H1 (cell line): Measurements from ENCODE around the gene ADARB2. TPM values are rescaled to one million over a fixed set of nuclear protein-coding genes. Genes with fewer than 3 reads are reported as not detected.

Source experiments
- CTCF ChIA-PET: fragments of 300-600 bp; sonication (Branson Sonifier 250); formaldehyde crosslinking; loops from one replicate; lab custom pipeline; 2021; ENCODE audit not compliant: partially characterized antibody; lab: Charles Lee
- POLR2A ChIA-PET: fragments of 300-600 bp; sonication (Branson Sonifier 250); formaldehyde crosslinking; loops from one replicate; lab custom pipeline; 2021; ENCODE audit warnings: inconsistent platforms; ENCODE audit not compliant: partially characterized antibody; lab: Charles Lee
- DNase-seq, 2 experiments: peaks; one replicate each; pipeline versions ENCODE4 v3.0.0 to v3.0.0-alpha.2; 2010 to 2022; ENCODE audit warnings: low spot score in 2 of 2, low read depth in 1 of 2, mixed read lengths in 1 of 2
- FAIRE-seq: peaks from 2 replicates; lab custom pipeline; 2011; peaks lifted over from hg19 to GRCh38; lab: Jason Lieb, UNC
- H2AFZ ChIP-seq: 2 replicates; pipeline ENCODE4 v1.8.1; 2012; ENCODE audit warnings: low read length, inconsistent platforms
- H2AK5ac ChIP-seq: 2 replicates; pipeline ENCODE4 v1.6.1; 2013; ENCODE audit warnings: low read depth, low read length
- H2BK120ac ChIP-seq: replicated peaks from 2 replicates; pipeline ENCODE3; 2013; ENCODE audit warnings: low read depth, low read length, inconsistent platforms
- H2BK12ac ChIP-seq: 2 replicates; pipeline ENCODE4 v1.6.1; 2013; ENCODE audit warnings: low read depth, low read length
- H2BK15ac ChIP-seq: 2 replicates; pipeline ENCODE4 v1.6.1; 2013; ENCODE audit warnings: low read length
- H2BK20ac ChIP-seq: 2 replicates; pipeline ENCODE4 v1.6.1; 2013; ENCODE audit warnings: low read length
- H2BK5ac ChIP-seq: 2 replicates; pipeline ENCODE4 v1.6.1; 2013; ENCODE audit warnings: low read depth, low read length
- H3K14ac ChIP-seq: 2 replicates; pipeline ENCODE4 v1.6.1; 2013; ENCODE audit warnings: inconsistent platforms; ENCODE audit not compliant: insufficient read length
- H3K18ac ChIP-seq: 2 replicates; pipeline ENCODE4 v1.6.1; 2013; ENCODE audit warnings: low read length; ENCODE audit errors: extremely low read depth
- H3K23ac ChIP-seq: 2 replicates; pipeline ENCODE4 v1.6.1; 2013; ENCODE audit warnings: inconsistent platforms; ENCODE audit not compliant: insufficient read length
- H3K23me2 ChIP-seq: 2 replicates; pipeline ENCODE4 v1.6.1; 2013; ENCODE audit warnings: low read depth, low read length
- H3K27ac ChIP-seq: 2 replicates; pipeline ENCODE4 v1.6.1; 2011; ENCODE audit warnings: low read depth, low read length, inconsistent platforms
- H3K27me3 ChIP-seq, 4 experiments: replicated peaks in 1 of 4; 1 replicate in 1 of 4; 2 replicates in 3 of 4; pipeline versions ENCODE4 v1.6.1 to v1.8.1; 2011 to 2013; ENCODE audit warnings: low read length in 3 of 4, mild to moderate bottlenecking in 3 of 4, inconsistent platforms in 2 of 4, mixed read lengths in 2 of 4, moderate library complexity in 1 of 4; ENCODE audit not compliant: control insufficient read depth in 3 of 4, insufficient read depth in 3 of 4; ENCODE audit errors: extremely low read depth in 1 of 4
- H3K36me3 ChIP-seq, 4 experiments: 2 replicates each; pipeline versions ENCODE4 v1.6.1 to v1.8.1; 2011 to 2013; ENCODE audit warnings: mild to moderate bottlenecking in 4 of 4, low read length in 3 of 4, moderate library complexity in 2 of 4, control low read depth in 1 of 4, inconsistent platforms in 1 of 4; ENCODE audit not compliant: insufficient read depth in 4 of 4, control insufficient read depth in 2 of 4
- H3K4ac ChIP-seq: replicated peaks from 2 replicates; pipeline ENCODE3; 2013; ENCODE audit warnings: low read length, low read depth, mixed read lengths, inconsistent platforms; ENCODE audit not compliant: insufficient read length
- H3K4me1 ChIP-seq, 4 experiments: replicated peaks in 1 of 4; 1 replicate in 1 of 4; 2 replicates in 3 of 4; pipeline versions ENCODE4 v1.6.1 to v1.8.1; 2011 to 2013; ENCODE audit warnings: low read length in 3 of 4, inconsistent platforms in 2 of 4, mixed read lengths in 1 of 4; ENCODE audit not compliant: insufficient read depth in 4 of 4, control insufficient read depth in 3 of 4
- H3K4me2 ChIP-seq, 2 experiments: 2 replicates each; pipeline versions ENCODE4 v1.6.1 to v1.8.1; 2011 to 2013; ENCODE audit warnings: low read depth in 2 of 2, low read length in 2 of 2, control low read depth in 1 of 2, inconsistent platforms in 1 of 2, mild to moderate bottlenecking in 1 of 2; ENCODE audit not compliant: insufficient read depth in 1 of 2
- H3K4me3 ChIP-seq, 4 experiments: fragments of 200-600, 300-600 bp in 1 of 4; sonication (generic), shearing (Covaris generic), sonication (Bioruptor Twin) in 1 of 4; 2 replicates each; pipeline versions ENCODE4 v1.5.1 to v1.8.1; 2011 to 2016; ENCODE audit warnings: low read length in 4 of 4, low read depth in 3 of 4, control low read depth in 2 of 4, inconsistent platforms in 2 of 4, mild to moderate bottlenecking in 2 of 4, mixed read lengths in 1 of 4, moderate library complexity in 1 of 4; ENCODE audit not compliant: insufficient read depth in 2 of 4; ENCODE audit errors: extremely low read depth in 1 of 4
- H3K56ac ChIP-seq: replicated peaks from 2 replicates; pipeline ENCODE3; 2013; ENCODE audit warnings: low read depth, mild to moderate bottlenecking, mixed read lengths, low read length, inconsistent platforms; ENCODE audit not compliant: insufficient read length
- H3K79me1 ChIP-seq: 2 replicates; pipeline ENCODE4 v1.6.1; 2013; ENCODE audit warnings: low read depth, low read length, control low read depth
- H3K79me2 ChIP-seq, 2 experiments: 2 replicates each; pipeline versions ENCODE4 v1.6.1 to v1.8.1; 2012 to 2013; ENCODE audit warnings: low read length in 2 of 2, mild to moderate bottlenecking in 2 of 2, inconsistent platforms in 1 of 2; ENCODE audit not compliant: insufficient read depth in 2 of 2, control insufficient read depth in 1 of 2
- H3K9ac ChIP-seq, 4 experiments: replicated peaks in 1 of 4; 1 replicate in 1 of 4; 2 replicates in 3 of 4; pipeline versions ENCODE4 v1.6.1 to v1.8.1; 2011 to 2013; ENCODE audit warnings: low read depth in 3 of 4, low read length in 3 of 4, control low read depth in 2 of 4, mild to moderate bottlenecking in 2 of 4, moderate library complexity in 2 of 4, inconsistent platforms in 1 of 4; ENCODE audit errors: extremely low read depth in 1 of 4
- H3K9me3 ChIP-seq, 2 experiments: 2 replicates each; pipeline versions ENCODE4 v1.6.1 to v1.8.1; 2012 to 2013; ENCODE audit warnings: mild to moderate bottlenecking in 2 of 2, moderate library complexity in 2 of 2, control low read depth in 1 of 2, inconsistent platforms in 1 of 2, low read depth in 1 of 2, low read length in 1 of 2, mixed read lengths in 1 of 2; ENCODE audit not compliant: insufficient read depth in 2 of 2
- H4K20me1 ChIP-seq, 2 experiments: replicated peaks in 1 of 2; 2 replicates each; pipeline versions ENCODE3 to v1.8.1; 2011 to 2013; ENCODE audit warnings: inconsistent platforms in 2 of 2, low read length in 2 of 2, mild to moderate bottlenecking in 1 of 2; ENCODE audit not compliant: insufficient read depth in 2 of 2, control insufficient read depth in 1 of 2
- H4K5ac ChIP-seq: 2 replicates; pipeline ENCODE4 v1.6.1; 2013; ENCODE audit warnings: low read length, low read depth, mixed read lengths, inconsistent platforms; ENCODE audit not compliant: insufficient read length
- H4K8ac ChIP-seq: 2 replicates; pipeline ENCODE4 v1.8.0; 2013; ENCODE audit warnings: mild to moderate bottlenecking, moderate library complexity, low read length, inconsistent platforms; ENCODE audit not compliant: insufficient read depth; ENCODE audit errors: extremely low read depth
- H4K91ac ChIP-seq: replicated peaks from 2 replicates; pipeline ENCODE3; 2013; ENCODE audit warnings: low read length, mixed read lengths, inconsistent platforms; ENCODE audit not compliant: insufficient read length
- BCL11A ChIP-seq, 2 experiments: IDR thresholded peaks; one replicate each; pipeline ENCODE4 v1.6.1; 2011; ENCODE audit warnings: low read depth in 2 of 2, low read length in 2 of 2, mild to moderate bottlenecking in 2 of 2
- CHD2 ChIP-seq: IDR thresholded peaks from 2 replicates; pipeline ENCODE4 v1.6.1; 2012; ENCODE audit warnings: low read length, improper control_type of control experiment
- EP300 ChIP-seq, 2 experiments: IDR thresholded peaks; 1 replicate in 1 of 2; 2 replicates in 1 of 2; pipeline ENCODE4 v1.6.1; 2011 to 2012; ENCODE audit warnings: low read depth in 2 of 2, low read length in 2 of 2, mild to moderate bottlenecking in 2 of 2, borderline replicate concordance in 1 of 2, inconsistent platforms in 1 of 2, moderate library complexity in 1 of 2
- HDAC2 ChIP-seq, 2 experiments: fragments of 300-600 bp in 1 of 2; sonication (generic) in 1 of 2; IDR thresholded peaks; 2 replicates each; pipeline ENCODE4 v1.6.1; 2011 to 2012; ENCODE audit warnings: low read depth in 2 of 2, low read length in 2 of 2, mild to moderate bottlenecking in 2 of 2, moderate library complexity in 2 of 2, borderline replicate concordance in 1 of 2, inconsistent platforms in 1 of 2
- HDAC6 ChIP-seq: IDR thresholded peaks from one replicate; pipeline ENCODE4 v1.7.1; 2012; ENCODE audit warnings: low read depth, mild to moderate bottlenecking, inconsistent platforms, low read length, moderate library complexity
- JUN ChIP-seq: IDR thresholded peaks from 2 replicates; pipeline ENCODE4 v1.6.1; 2011; ENCODE audit warnings: low read depth, mild to moderate bottlenecking, improper control_type of control experiment, low read length
- KDM5A ChIP-seq: fragments of 200-600 bp; IDR thresholded peaks from 2 replicates; pipeline ENCODE4 v1.7.1; 2012; ENCODE audit warnings: mild to moderate bottlenecking, low read length, inconsistent platforms, mixed read lengths
- NANOG ChIP-seq: IDR thresholded peaks from 2 replicates; pipeline ENCODE4 v1.6.1; 2011; ENCODE audit warnings: low read length, low read depth, mild to moderate bottlenecking, inconsistent platforms; ENCODE audit not compliant: insufficient read depth, poor library complexity, severe bottlenecking
- POLR2A ChIP-seq, 2 experiments: IDR thresholded peaks; 1 replicate in 1 of 2; 2 replicates in 1 of 2; pipeline ENCODE4 v1.6.1; 2011; ENCODE audit warnings: low read depth in 2 of 2, low read length in 2 of 2, mild to moderate bottlenecking in 2 of 2; ENCODE audit errors: control extremely low read depth in 1 of 2
- TEAD4 ChIP-seq: IDR thresholded peaks from 2 replicates; pipeline ENCODE4 v1.6.1; 2012; ENCODE audit warnings: low read depth, low read length, inconsistent platforms, mixed read lengths
- WGBS, 2 experiments: shearing (Covaris generic) in 1 of 2; methylation state at CpG; one replicate each; pipeline versions ENCODE4 v1.1.6 to v1.1.7; 2013 to 2015; ENCODE audit warnings: low lambda C conversion rate in 2 of 2, mixed read lengths in 2 of 2, inconsistent platforms in 1 of 2, low coverage in 1 of 2, missing lambda C conversion rate in 1 of 2; ENCODE audit not compliant: insufficient replicate concordance in 2 of 2, insufficient coverage in 1 of 2, insufficient read length in 1 of 2; ENCODE audit errors: extremely low coverage in 1 of 2, missing lambda C conversion rate in 1 of 2; 5-methylcytosine and 5-hydroxymethylcytosine counted together
- polyA plus RNA-seq, 7 experiments: library from polyadenylated mRNA; depleted of rRNA in 3 of 7; stranded (reverse) in 5 of 7; unstranded in 2 of 7; fragments of >200 nt in 5 of 7; fragments of 200-250 nt in 2 of 7; gene quantifications; 1 replicate in 5 of 7; 2 replicates in 1 of 7; 4 replicates in 1 of 7; pipeline versions ENCODE4 v1.2.1 to v1.2.3, GENCODE V29; 2011 to 2013; ENCODE audit warnings: missing spikeins in 2 of 7, mixed read lengths in 2 of 7
- total RNA-seq: library from RNA; stranded (reverse); fragmentation: NEBNext Ultra II Directional; extraction: Animal tissue kit (Norgen Biotek cat#: 25700); gene quantifications from 2 replicates; pipeline ENCODE4 v1.2.1, GENCODE V29; 2021

The ADARB2 gene
- total and polyA plus RNA-seq, 2 of the 8 experiments (the other 6 are each of a cell fraction or from before 2014, with no cell fraction given): 2.2 to 2.8 TPM

- 0 out of 2 replicates have a peak, but pooled peaks cover 3% of the 10 kb centered on the region for H3K23me2 ChIP-seq
- H4K20me1 ChIP-seq: no peaks in the 10 kb centered on the region
- no peak overlapping the region for H3K56ac ChIP-seq
- H2BK120ac ChIP-seq: no peak overlapping the region
- H2BK15ac ChIP-seq: no peak overlapping the region
- H3K36me3 ChIP-seq: no peaks in the 10 kb centered on the region
- H3K4ac ChIP-seq: peak overlapping the region; percentile 84
- H2AK5ac ChIP-seq: no peak overlapping the region
- H3K79me1 ChIP-seq: no peaks in the 10 kb centered on the region
- H3K27ac ChIP-seq: no peak overlapping the region
- no peak overlapping the region for H4K91ac ChIP-seq
- no peak overlapping the region for H2AFZ ChIP-seq
- DNase-seq (no peak), FAIRE-seq (no peak)
- no peak overlapping the region for H3K23ac ChIP-seq
- no peak overlapping the region for H4K5ac ChIP-seq
- no peak overlapping the region for H2BK20ac ChIP-seq
- H4K8ac ChIP-seq: no peak overlapping the region
- H2BK12ac ChIP-seq: peak overlapping the region; percentile 63; the same call in 1 of the 2 replicates
- H3K9me3 ChIP-seq: no peaks in the 10 kb centered on the region
- ChIA-PET CTCF (interaction anchor here (0.6 kb wide), 1 partner anchor 71 kb away, joined by 3 read pairs; no protein-coding TSS in a partner anchor), POLR2A (no interaction called here)
- no peak overlapping the region for H3K18ac ChIP-seq
- 76% methylated on average over 1 of the region's 1 CpG; no CpG with 5 or more reads in 1 of the 2 experiments for WGBS, 2 experiments
- no peaks in the 10 kb centered on the region for H3K79me2 ChIP-seq
- no peak overlapping the region for H3K14ac ChIP-seq
- TF ChIP-seq TEAD4 (no peak), HDAC2 (IDR thresholded peaks at IDR 0.05; ENCODE audit: borderline replicate concordance in 1 of 2, low read depth in 2 of 2, low read length in 2 of 2) (no peak), BCL11A (IDR thresholded peaks at IDR 0.05; ENCODE audit: low read depth in 2 of 2, low read length in 2 of 2) (no peak), EP300 (IDR thresholded peaks at IDR 0.05; ENCODE audit: borderline replicate concordance in 1 of 2, low read depth in 2 of 2, low read length in 2 of 2) (no peak), HDAC6 (no peak), NANOG (no peak), KDM5A (no peak), CHD2 (no peak), POLR2A (IDR thresholded peaks at IDR 0.05; ENCODE audit: control extremely low read depth in 1 of 2, low read depth in 2 of 2, low read length in 2 of 2) (no peak), JUN (no peak)
- no peak overlapping the region for H3K9ac ChIP-seq
- H3K27me3 ChIP-seq: no peaks in the 10 kb centered on the region
- no peaks in the 10 kb centered on the region; a peak in 1 of 7 replicates for H3K4me1 ChIP-seq
- H3K4me3 ChIP-seq: no peak overlapping the region
- no peak overlapping the region for H3K4me2 ChIP-seq
- peak overlapping the region; percentile 32; the same call in 1 of the 2 replicates for H2BK5ac ChIP-seq
Measured at GRCh38 chr10:1462521-1462920, 274.8 kb downstream of the ADARB2 start.
